ENCODE measurements around the gene GMNC. TPM values are rescaled to one million over a fixed set of nuclear protein-coding genes. Genes with fewer than 3 reads are reported as not detected.

Gene GMNC
- polyA plus RNA-seq, 1 of the 3 experiments (the other 2 are of a cell fraction): not detected

GRCh38 chr3:190825386-190826016, 37.0 kb downstream of the GMNC start (continued):
- TF ChIP-seq USF1 (IDR thresholded peaks at IDR 0.05; ENCODE audit: borderline replicate concordance, low read depth): no peak

GRCh38 chr3:190811775-190812480, 50.6 kb downstream of the GMNC start:
- no peaks in the 10 kb centered on the region for H3K9me2 ChIP-seq
- H3K79me2 ChIP-seq (ENCODE audit: insufficient read depth): no peaks in the 10 kb centered on the region
- H3K4me1 ChIP-seq (ENCODE audit: control insufficient read depth in 1 of 2, insufficient read depth in 2 of 2, low read depth in 1 of 2, low read length in 1 of 2): no peaks in the 10 kb centered on the region
- H3K27ac ChIP-seq (ENCODE audit: low read depth in 2 of 2, low read length in 1 of 2): no peak overlapping the region
- H3K36me3 ChIP-seq (replicated peaks in 1 of 2; ENCODE audit: control insufficient read depth in 1 of 2, insufficient read depth in 2 of 2, low read length in 1 of 2): no peaks in the 10 kb centered on the region
- peak overlapping the region; percentile 58 for H3K4me2 ChIP-seq
- H2AFZ ChIP-seq (ENCODE audit: low read depth): peak overlapping the region; percentile 80
- H3K9ac ChIP-seq: no peak overlapping the region
- H3K4me3 ChIP-seq (ENCODE audit: low read depth in 2 of 2, low read length in 1 of 2): peak overlapping the region; percentile 41 to 49; a peak in 3 of 4 replicates
- no peaks in the 10 kb centered on the region for H4K20me1 ChIP-seq (ENCODE audit: insufficient read depth)
- TF ChIP-seq TEAD4 (IDR thresholded peaks at IDR 0.05; ENCODE audit: borderline replicate concordance, insufficient read depth): no peak
- TF ChIP-seq PBX3 (IDR thresholded peaks at IDR 0.05): no peak
- TF ChIP-seq SMC3 (IDR thresholded peaks at IDR 0.05; ENCODE audit: low read depth, low read length): peak; percentile 47
- no peak for TF ChIP-seq MEF2A (IDR thresholded peaks at IDR 0.05; ENCODE audit: borderline replicate concordance, low read depth)
- no peak for TF ChIP-seq FOXM1 (IDR thresholded peaks at IDR 0.05; ENCODE audit: low read depth)
- TF ChIP-seq RAD21 (IDR thresholded peaks at IDR 0.05; ENCODE audit: low read length): peak; percentile 49
- no peak for TF ChIP-seq GATA2 (CRISPR knock-in tag; IDR thresholded peaks at IDR 0.05)
- peak; percentile 84 for TF ChIP-seq CTCF (IDR thresholded peaks at IDR 0.05)
- TF ChIP-seq MAX (IDR thresholded peaks at IDR 0.05; ENCODE audit: low read depth): no peak
- no peak for TF ChIP-seq USF2 (IDR thresholded peaks at IDR 0.05; ENCODE audit: borderline replicate concordance, low read depth, low read length)
- TF ChIP-seq JUND (IDR thresholded peaks at IDR 0.05): no peak
- no peak for TF ChIP-seq USF1 (IDR thresholded peaks at IDR 0.05; ENCODE audit: borderline replicate concordance, low read depth)
- no peak for TF ChIP-seq IRF3 (IDR thresholded peaks at IDR 0.05; ENCODE audit: low read depth, low read length)
- H3K9me3 ChIP-seq: no peaks in the 10 kb centered on the region
- ChIA-PET POLR2A (no interaction called here), CTCF (interaction anchor here (0.9 to 2.1 kb wide), 9 partner anchors 8 to 246 kb away, joined by 3 to 8 read pairs (median 3); no protein-coding TSS in a partner anchor)
- 8% methylated on average over 14 of the region's 14 CpGs for WGBS (ENCODE audit: low lambda C conversion rate)
- H3F3A ChIP-seq (replicated peaks; ENCODE audit: insufficient read depth): no peaks in the 10 kb centered on the region
- peak; percentile 27 for DNase-seq
- H3K27me3 ChIP-seq (ENCODE audit: insufficient read depth): no peaks in the 10 kb centered on the region

All from SK-N-SH (cell line).